K562 (cell line): Measurements from ENCODE around the gene NCMAP. TPM values are rescaled to one million over a fixed set of nuclear protein-coding genes. Genes with fewer than 3 reads are reported as not detected.

Source experiments
- ATAC-seq: fragments of 200-7000 bp; cut with Tn5 transposase; 3 replicates; pipeline ENCODE4 v1.9.1; 2020; ENCODE audit warnings: moderate library complexity
- BruUV-seq: library from RNA; stranded (reverse); fragments of 400-500 nt; replicated peaks from 2 replicates; lab custom pipeline; 2021; lab: Mats Ljungman, UMichigan
- CTCF ChIA-PET: fragments of 300-600 bp; formaldehyde crosslinking; extraction: SDS; loops from one replicate; lab custom pipeline; 2021; ENCODE audit warnings: low intra/inter-chr PET ratio; lab: Yijun Ruan, JAX
- POLR2A ChIA-PET: fragments of 300-600, 350-650 bp; sonication (Branson Sonifier 250); formaldehyde crosslinking; extraction: SDS; loops from one replicate; lab custom pipeline; 2021; ENCODE audit warnings: antibody characterized with exemption, inconsistent platforms; lab: Yijun Ruan, JAX
- DNase-seq, 4 experiments: peaks; one replicate each; pipeline versions ENCODE4 v3.0.0 to v3.0.0-alpha.2; 2011 to 2018; ENCODE audit warnings: low spot score in 3 of 4, mixed read lengths in 3 of 4; ENCODE audit errors: extremely low read depth in 1 of 4
- FAIRE-seq: peaks from 2 replicates; lab custom pipeline; 2011; peaks lifted over from hg19 to GRCh38; lab: Jason Lieb, UNC
- H2AFZ ChIP-seq: 2 replicates; pipeline ENCODE4 v1.6.0; 2011; ENCODE audit warnings: low read depth, low read length, control low read depth, inconsistent platforms
- H3K27ac ChIP-seq: fragments of 200-600 bp; 3 replicates; pipeline ENCODE4 v1.8.0; 2011; ENCODE audit warnings: low read depth, mild to moderate bottlenecking, control low read depth, inconsistent platforms, low read length, moderate library complexity, mixed read lengths; ENCODE audit errors: extremely low read depth
- H3K27me3 ChIP-seq, 2 experiments: fragments of 300-600 bp in 1 of 2; 2 replicates in 1 of 2; 3 replicates in 1 of 2; pipeline versions ENCODE4 v1.6.0 to v1.8.0; 2011; ENCODE audit warnings: inconsistent platforms in 2 of 2, low read length in 2 of 2, mild to moderate bottlenecking in 1 of 2, mixed read lengths in 1 of 2, moderate library complexity in 1 of 2; ENCODE audit not compliant: control insufficient read depth in 2 of 2, insufficient read depth in 2 of 2
- H3K36me3 ChIP-seq: fragments of 300-600 bp; 3 replicates; pipeline ENCODE4 v1.8.0; 2011; ENCODE audit warnings: mild to moderate bottlenecking, low read length, inconsistent platforms; ENCODE audit not compliant: control insufficient read depth, insufficient read depth
- H3K4me1 ChIP-seq, 2 experiments: fragments of 200-600 bp in 1 of 2; replicated peaks in 1 of 2; 2 replicates in 1 of 2; 3 replicates in 1 of 2; pipeline versions ENCODE4 v1.5.1 to v1.8.0; 2011; ENCODE audit warnings: inconsistent platforms in 2 of 2, low read length in 2 of 2, mild to moderate bottlenecking in 1 of 2, mixed read lengths in 1 of 2, moderate library complexity in 1 of 2; ENCODE audit not compliant: control insufficient read depth in 2 of 2, insufficient read depth in 2 of 2
- H3K4me2 ChIP-seq: 2 replicates; pipeline ENCODE4 v1.6.1; 2011; ENCODE audit warnings: low read length, control low read depth, inconsistent platforms, mixed read lengths; ENCODE audit not compliant: insufficient read depth
- H3K4me3 ChIP-seq: fragments of 200-600 bp; sonication (generic), shearing (Covaris generic); 2 replicates; pipeline ENCODE4 v1.5.1; 2016; ENCODE audit warnings: control low read depth, inconsistent platforms
- H3K79me2 ChIP-seq: fragments of 200-600 bp; 3 replicates; pipeline ENCODE4 v1.8.0; 2011; ENCODE audit warnings: low read length, inconsistent platforms; ENCODE audit not compliant: control insufficient read depth, insufficient read depth
- H3K9ac ChIP-seq, 2 experiments: 2 replicates each; pipeline versions ENCODE4 v1.6.0 to v1.6.1; 2011; ENCODE audit warnings: low read depth in 2 of 2, low read length in 2 of 2, control low read depth in 1 of 2, inconsistent platforms in 1 of 2, mild to moderate bottlenecking in 1 of 2, mixed read lengths in 1 of 2; ENCODE audit not compliant: insufficient read depth in 1 of 2
- H3K9me1 ChIP-seq: one replicate; pipeline ENCODE4 v1.6.0; 2011; ENCODE audit warnings: inconsistent platforms, mild to moderate bottlenecking, low read length, moderate library complexity; ENCODE audit not compliant: control insufficient read depth, insufficient read depth
- H3K9me3 ChIP-seq: replicated peaks from 2 replicates; pipeline ENCODE4 v1.5.1; 2011; ENCODE audit warnings: low read depth, low read length, inconsistent platforms; ENCODE audit not compliant: control insufficient read depth, insufficient read depth
- H4K20me1 ChIP-seq: replicated peaks from 2 replicates; pipeline ENCODE4 v1.6.1; 2011; ENCODE audit warnings: low read length, inconsistent platforms, mixed read lengths; ENCODE audit not compliant: control insufficient read depth, insufficient read depth
- COPS2 ChIP-seq: fragments of 450-650 bp; conservative IDR thresholded peaks from 2 replicates; pipeline ENCODE4 v1.6.1; 2016; ENCODE audit warnings: mild to moderate bottlenecking, moderate library complexity
- FOXA1 ChIP-seq: fragments of 450-650 bp; IDR thresholded peaks from 2 replicates; pipeline ENCODE4 v1.6.1; 2016; ENCODE audit warnings: mild to moderate bottlenecking, borderline replicate concordance
- GMEB1 ChIP-seq: fragments of 250-450 bp; sonication (Bioruptor Pico); IDR thresholded peaks from 2 replicates; pipeline ENCODE4 v1.4.0; 2020; ENCODE audit warnings: mild to moderate bottlenecking
- ILK ChIP-seq: fragments of 450-650 bp; IDR thresholded peaks from 2 replicates; pipeline ENCODE4 v1.6.1; 2016; ENCODE audit warnings: missing genetic modification characterization, low read depth, mild to moderate bottlenecking, missing compliant biosample characterization, moderate library complexity, borderline replicate concordance
- MCM2 ChIP-seq: fragments of 450-650 bp; IDR thresholded peaks from 2 replicates; pipeline ENCODE4 v1.6.1; 2017; ENCODE audit warnings: low read depth, mild to moderate bottlenecking
- NBN ChIP-seq: fragments of 450-650 bp; IDR thresholded peaks from 2 replicates; pipeline ENCODE4 v1.6.1; 2016; ENCODE audit warnings: low read depth, mild to moderate bottlenecking
- NEUROD1 ChIP-seq: fragments of 150-350 bp; IDR thresholded peaks from 2 replicates; pipeline ENCODE4 v1.6.1; 2014; ENCODE audit warnings: borderline replicate concordance, low read length, low read depth; ENCODE audit not compliant: partially characterized antibody
- NFIX ChIP-seq: fragments of 250-450 bp; sonication (Bioruptor Pico); IDR thresholded peaks from 2 replicates; pipeline ENCODE4 v1.4.0; 2020; ENCODE audit warnings: low read depth, mild to moderate bottlenecking, moderate library complexity
- NR4A1 ChIP-seq, 2 experiments: fragments of 250-450 bp in 1 of 2; fragments of 450-650 bp in 1 of 2; sonication (Bioruptor Pico) in 1 of 2; IDR thresholded peaks; 2 replicates each; pipeline versions ENCODE4 v1.4.0 to v1.6.1; 2016 to 2020; ENCODE audit warnings: mild to moderate bottlenecking in 2 of 2, missing compliant biosample characterization in 1 of 2, missing genetic modification characterization in 1 of 2, moderate library complexity in 1 of 2
- POLR2G ChIP-seq: fragments of 200-400 bp; formaldehyde crosslinking; IDR thresholded peaks from 2 replicates; pipeline ENCODE4 v1.6.1; 2017; ENCODE audit warnings: low read depth, mild to moderate bottlenecking, antibody characterized with exemption, low read length, moderate library complexity
- SIRT6 ChIP-seq: IDR thresholded peaks from one replicate; pipeline ENCODE4 v1.6.1; 2012; ENCODE audit warnings: low read depth, mild to moderate bottlenecking, control low read depth, inconsistent platforms, low read length, moderate library complexity
- TSC22D4 ChIP-seq: fragments of 450-650 bp; IDR thresholded peaks from 2 replicates; pipeline ENCODE4 v1.6.1; 2016; ENCODE audit warnings: missing genetic modification characterization, missing biosample characterization, control low read depth
- WGBS: fragments of 100-300 bp; shearing (Covaris generic); methylation state at CpG from one replicate; pipeline ENCODE4 v1.1.6; 2016; ENCODE audit warnings: low coverage, mixed read lengths; ENCODE audit not compliant: insufficient coverage; ENCODE audit errors: missing lambda C conversion rate; 5-methylcytosine and 5-hydroxymethylcytosine counted together
- in situ Hi-C: fragments of 300-500 bp; cut with MboI; formaldehyde crosslinking; loops from 4 replicates; pipeline ENCODE4 v1.15.0; 2018; ENCODE audit warnings: inconsistent platforms, mixed read lengths
- intact Hi-C: fragments of 100-400 bp; cut with micrococcal nuclease; formaldehyde crosslinking; loops from 2 replicates; pipeline ENCODE4 v1.14.2; 2022
- polyA plus RNA-seq, 8 experiments: library from polyadenylated mRNA; depleted of rRNA in 4 of 8; stranded (reverse) in 5 of 8; unstranded in 3 of 8; fragments of >200 nt; fragmentation: Nextera tagmentation in 2 of 8; fragmentation: Illumina TruSeq in 1 of 8; extraction: Ambion mirVana in 2 of 8; extraction: Trizol in 1 of 8; gene quantifications; 2 replicates each; pipeline versions ENCODE4 v1.2.1 to v1.2.3, GENCODE V29; 2011 to 2014; ENCODE audit warnings: inconsistent platforms in 1 of 8, missing spikeins in 1 of 8
- total RNA-seq, 7 experiments: library from RNA; depleted of rRNA in 6 of 7; stranded (reverse); fragments of >200 nt in 6 of 7; fragmentation: Illumina TruSeq in 2 of 7; extraction: Trizol in 2 of 7; gene quantifications; 2 replicates each; pipeline versions ENCODE4 v1.2.1 to v1.2.3, GENCODE V29; 2011 to 2021; ENCODE audit warnings: low replicate concordance in 1 of 7

NCMAP gene
- total and polyA plus RNA-seq, 9 of the 15 experiments (the other 6 are each of a cell fraction or from before 2014, with no cell fraction given) = 0.03 TPM; not detected in 8

DNA sequence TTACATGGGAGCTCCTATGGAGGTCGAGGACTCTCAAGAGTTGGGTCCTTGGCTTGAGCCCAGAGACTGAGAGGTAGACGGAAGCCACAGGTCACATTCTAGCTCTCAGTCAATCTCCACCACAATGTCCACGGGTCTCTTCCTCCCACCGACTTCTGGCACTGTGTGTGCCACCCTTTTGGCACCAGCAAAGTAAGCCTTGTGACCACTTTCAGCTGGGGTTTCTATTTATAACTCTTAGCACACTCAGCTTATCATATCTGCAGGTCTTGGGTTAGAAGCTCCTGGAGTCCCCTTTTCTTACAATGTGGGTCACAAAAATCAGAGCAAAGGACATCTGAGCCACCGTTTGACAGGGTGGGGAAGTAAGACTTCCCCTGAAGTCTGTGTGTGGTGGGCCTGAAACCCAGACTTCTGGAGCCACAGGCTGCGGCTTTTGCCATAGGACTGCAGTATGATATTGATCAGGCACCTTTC, 28.3 kb downstream of the NCMAP start:
- ATAC-seq = no peak
- H3K36me3 ChIP-seq = no peaks in the 10 kb centered on the region
- H3K9ac ChIP-seq = no peak overlapping the region
- no peak overlapping the region for H2AFZ ChIP-seq
- no peak overlapping the region for H3K27ac ChIP-seq
- H3K9me3 ChIP-seq = no peaks in the 10 kb centered on the region
- no peaks in the 10 kb centered on the region for H3K79me2 ChIP-seq
- intact Hi-C loops = no loop called here
- no peak for FAIRE-seq
- H3K9me1 ChIP-seq = no peaks in the 10 kb centered on the region
- H3K4me2 ChIP-seq = no peak overlapping the region
- TF ChIP-seq NR4A1 (CRISPR knock-in tag; IDR thresholded peaks at IDR 0.05) (no peak), NR4A1 (tag; IDR thresholded peaks at IDR 0.05) (no peak), POLR2G (no peak), NFIX (CRISPR knock-in tag) (no peak), FOXA1 (no peak), NBN (no peak), TSC22D4 (tag) (no peak), MCM2 (no peak), COPS2 (no peak), ILK (tag) (no peak), SIRT6 (no peak), GMEB1 (CRISPR knock-in tag) (no peak), NEUROD1 (no peak)
- H4K20me1 ChIP-seq = peaks cover 3% of the 10 kb centered on the region
- H3K4me3 ChIP-seq = no peak overlapping the region
- peaks cover 6% of the 10 kb centered on the region in 2 experiments; a peak in 3 of 5 replicates for H3K4me1 ChIP-seq
- 0% methylated on average over 6 of the region's 6 CpGs for WGBS
- BruUV-seq = no TSS peak
- in situ Hi-C loops = no loop called here
- DNase-seq = no peak
- POLR2A ChIA-PET = interaction anchor here (0.7 to 0.9 kb wide), 2 partner anchors 8 to 100 kb away, joined by 3 to 4 read pairs; no protein-coding TSS in a partner anchor
- CTCF ChIA-PET = no interaction called here
- peaks cover 54 to 81% of the 10 kb centered on the region in 2 experiments for H3K27me3 ChIP-seq
